ENCODE results near the gene TMEM236. TPM values are rescaled to one million over a fixed set of nuclear protein-coding genes. Genes with fewer than 3 reads are reported as not detected.
A peak's percentile ranks its signal among the peaks of the same experiment; 100 is the strongest.

The TMEM236 gene
- polyA plus RNA-seq, 12 donors: 0.23 to 3.1 (median 0.45) TPM; not detected in 1

- no peak for DNase-seq
These were observed 14.7 kb upstream of the TMEM236 start for GRCh38 chr10:17737027-17737965.

GRCh38 chr10:17740668-17741067, 11.3 kb upstream of the TMEM236 start:
- DNase-seq: no peak

- DNase-seq: peak; percentile 51
These were observed 9.1 kb upstream of the TMEM236 start for GRCh38 chr10:17742918-17743317.

- DNase-seq: no peak
These were observed 8.6 kb upstream of the TMEM236 start for GRCh38 chr10:17743437-17743836.

- DNase-seq: no peak
These were observed 7.6 kb upstream of the TMEM236 start for GRCh38 chr10:17744341-17744861.

GRCh38 chr10:17747883-17748550, 4.0 kb upstream of the TMEM236 start:
- no peak for DNase-seq

GRCh38 chr10:17749890-17750289, 2.1 kb upstream of the TMEM236 start:
- no peak for DNase-seq

GRCh38 chr10:17756557-17757217, 4.7 kb downstream of the TMEM236 start:
- no peak for DNase-seq

- no peak for DNase-seq
These were observed 6.2 kb downstream of the TMEM236 start for GRCh38 chr10:17758200-17758599.

GRCh38 chr10:17758896-17759295, 6.9 kb downstream of the TMEM236 start:
- DNase-seq: no peak

GRCh38 chr10:17764142-17764541, 12.1 kb downstream of the TMEM236 start:
- no peak for DNase-seq

GRCh38 chr10:17765602-17766001, 13.6 kb downstream of the TMEM236 start:
- no peak for DNase-seq

- no peak for DNase-seq
These were observed 14.7 kb downstream of the TMEM236 start for GRCh38 chr10:17766731-17767130.

- DNase-seq: no peak
These were observed 16.5 kb downstream of the TMEM236 start for GRCh38 chr10:17768496-17768895.

- DNase-seq: no peak
These were observed 17.0 kb downstream of the TMEM236 start for GRCh38 chr10:17768957-17769356.

GRCh38 chr10:17771017-17771416, 19.0 kb downstream of the TMEM236 start:
- DNase-seq: no peak

- peak; percentile 25 for DNase-seq
These were observed 27.8 kb downstream of the TMEM236 start for GRCh38 chr10:17779784-17780183.

GRCh38 chr10:17780727-17781126, 28.7 kb downstream of the TMEM236 start:
- no peak for DNase-seq

GRCh38 chr10:17781856-17782255, 29.9 kb downstream of the TMEM236 start:
- DNase-seq: no peak

GRCh38 chr10:17782921-17783665, 31.1 kb downstream of the TMEM236 start:
- no peak for DNase-seq

GRCh38 chr10:17783751-17784150, 31.8 kb downstream of the TMEM236 start:
- DNase-seq: no peak

- no peak for DNase-seq
These were observed 32.7 kb downstream of the TMEM236 start for GRCh38 chr10:17784688-17785087.
